ENCODE measurements around the gene WDR37.
A peak's percentile ranks its signal among the peaks of the same experiment; 100 is the strongest.

WDR37 gene

GRCh38 chr10:1048732-1049424 lies 7.3 kb upstream of the WDR37 start, which contains the start of gene IDI1:
IDI1 (minus strand) TSS chr10:1049119; CDS start chr10:1049003, 116 bp downstream.
- TF ChIP-seq CTCF (IDR thresholded peaks at IDR 0.05; ENCODE audit: insufficient read depth, low read length, poor library complexity, severe bottlenecking): no peak
- Histone ChIP-seq H3K27me3 (replicated peaks; ENCODE audit: control insufficient read depth, insufficient read depth, low read length) (no peaks in the 10 kb centered on the region), H3K4me3 (replicated peaks; ENCODE audit: low read depth, low read length) (peak within 1 kb of the TSS; percentile 92), H3K36me3 (ENCODE audit: control insufficient read depth, insufficient read depth, low read length) (peaks cover 1% of the 10 kb centered on the region)
- peak; percentile 100 for DNase-seq (ENCODE audit: extremely low read depth, insufficient read length)

DNA sequence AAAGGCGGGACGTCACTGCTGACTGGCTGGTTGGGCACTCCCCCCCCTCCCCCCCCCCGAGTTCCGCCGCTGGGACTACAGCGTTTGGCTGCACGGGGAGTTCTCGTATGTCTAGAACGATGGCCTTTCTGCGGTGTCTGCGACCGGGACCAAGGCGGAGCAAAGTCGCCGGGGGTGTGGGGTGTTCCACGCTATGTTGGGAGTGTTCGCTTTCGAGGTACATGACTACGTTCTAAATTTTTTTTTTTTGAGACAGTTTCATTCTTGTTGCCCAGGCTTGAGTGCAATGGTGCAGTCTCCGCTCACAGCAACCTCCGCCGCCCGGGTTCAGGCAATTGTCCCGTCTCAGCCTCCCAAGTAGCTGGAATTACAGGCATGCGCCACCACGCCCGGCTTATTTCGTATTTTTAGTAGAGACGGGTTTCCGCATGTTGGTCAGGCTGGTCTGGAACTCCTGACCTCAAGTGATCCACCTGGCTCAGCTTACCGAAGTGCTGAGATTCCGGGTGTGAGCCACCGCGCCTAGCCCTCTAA lies 6.7 kb upstream of the WDR37 start:
- TF ChIP-seq CTCF (IDR thresholded peaks at IDR 0.05; ENCODE audit: insufficient read depth, low read length, poor library complexity, severe bottlenecking): no peak
- DNase-seq (ENCODE audit: extremely low read depth, insufficient read length): no peak
- peak overlapping the region; percentile 92 for H3K4me3 ChIP-seq (replicated peaks; ENCODE audit: low read depth, low read length)
- H3K36me3 ChIP-seq (ENCODE audit: control insufficient read depth, insufficient read depth, low read length): peaks cover 1% of the 10 kb centered on the region
- H3K27me3 ChIP-seq (replicated peaks; ENCODE audit: control insufficient read depth, insufficient read depth, low read length): no peaks in the 10 kb centered on the region

- H3K27me3 ChIP-seq (replicated peaks; ENCODE audit: control insufficient read depth, insufficient read depth, low read length): no peaks in the 10 kb centered on the region
- peak overlapping the region; percentile 92 for H3K4me3 ChIP-seq (replicated peaks; ENCODE audit: low read depth, low read length)
- DNase-seq (ENCODE audit: extremely low read depth, insufficient read length): no peak
- TF ChIP-seq CTCF (IDR thresholded peaks at IDR 0.05; ENCODE audit: insufficient read depth, low read length, poor library complexity, severe bottlenecking): no peak
- H3K36me3 ChIP-seq (ENCODE audit: control insufficient read depth, insufficient read depth, low read length): peaks cover 1% of the 10 kb centered on the region
Measured at GRCh38 chr10:1050145-1050544, 6.0 kb upstream of the WDR37 start.

- Histone ChIP-seq H3K27me3 (replicated peaks; ENCODE audit: control insufficient read depth, insufficient read depth, low read length) (no peaks in the 10 kb centered on the region), H3K4me3 (replicated peaks; ENCODE audit: low read depth, low read length) (peak overlapping the region; percentile 92), H3K36me3 (ENCODE audit: control insufficient read depth, insufficient read depth, low read length) (peaks cover 1% of the 10 kb centered on the region)
- TF ChIP-seq CTCF (IDR thresholded peaks at IDR 0.05; ENCODE audit: insufficient read depth, low read length, poor library complexity, severe bottlenecking): peak; percentile 23
- DNase-seq (ENCODE audit: extremely low read depth, insufficient read length): peak; percentile 25
Measured at GRCh38 chr10:1050554-1050953, 5.6 kb upstream of the WDR37 start.

DNA sequence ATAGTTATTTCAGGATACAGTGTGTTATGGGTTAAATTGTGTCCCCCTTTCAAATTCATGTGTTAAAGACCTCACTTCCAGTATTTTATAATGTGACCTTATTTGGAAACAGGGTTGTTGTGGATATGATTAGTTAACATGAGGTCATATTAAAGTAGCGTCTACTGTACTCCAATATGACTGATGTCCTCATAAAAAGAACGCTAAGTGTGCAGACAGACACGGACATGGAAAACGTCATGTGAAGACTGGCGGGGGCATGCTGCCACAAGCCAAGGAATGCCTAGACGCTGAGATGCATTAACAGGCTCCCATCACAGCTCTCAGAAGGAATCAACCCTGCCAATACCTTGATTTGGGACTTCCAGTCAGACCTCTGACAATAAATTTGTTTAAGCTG lies 1.5 kb upstream of the WDR37 start:
- Histone ChIP-seq H3K4me3 (replicated peaks; ENCODE audit: low read depth, low read length) (peak overlapping the region; percentile 98), H3K27me3 (replicated peaks; ENCODE audit: control insufficient read depth, insufficient read depth, low read length) (no peaks in the 10 kb centered on the region), H3K36me3 (ENCODE audit: control insufficient read depth, insufficient read depth, low read length) (peaks cover 1% of the 10 kb centered on the region)
- TF ChIP-seq CTCF (IDR thresholded peaks at IDR 0.05; ENCODE audit: insufficient read depth, low read length, poor library complexity, severe bottlenecking): no peak
- no peak for DNase-seq (ENCODE audit: extremely low read depth, insufficient read length)

Data from GM06990 (cell line).